DND-41 (cell line): ENCODE measurements around the gene SH2B3.

Source experiments
- ATAC-seq: fragments of 200-7000 bp; cut with Tn5 transposase; 3 replicates; pipeline ENCODE4 v1.9.1; 2021; ENCODE audit warnings: low read depth; ENCODE audit not compliant: insufficient read depth
- DNase-seq: peaks from one replicate; pipeline ENCODE4 v3.0.0-alpha.2; 2020
- H2AFZ ChIP-seq: 2 replicates; pipeline ENCODE4 v1.6.0; 2012; ENCODE audit warnings: low read depth, low read length
- H3K27ac ChIP-seq: 2 replicates; pipeline ENCODE4 v1.5.1; 2012; ENCODE audit warnings: low read length, inconsistent platforms
- H3K27me3 ChIP-seq: fragments of 200-600 bp; sonication (generic); 2 replicates; pipeline ENCODE4 v1.6.0; 2012; ENCODE audit warnings: low read length, mild to moderate bottlenecking, inconsistent platforms; ENCODE audit not compliant: insufficient read depth, poor library complexity
- H3K36me3 ChIP-seq: 2 replicates; pipeline ENCODE4 v1.5.1; 2012; ENCODE audit warnings: low read length, inconsistent platforms; ENCODE audit not compliant: insufficient read depth
- H3K4me1 ChIP-seq: 2 replicates; pipeline ENCODE4 v1.5.1; 2012; ENCODE audit warnings: mild to moderate bottlenecking, low read length; ENCODE audit not compliant: insufficient read depth
- H3K4me2 ChIP-seq: 2 replicates; pipeline ENCODE4 v1.6.0; 2012; ENCODE audit warnings: mild to moderate bottlenecking, moderate library complexity, low read length, inconsistent platforms; ENCODE audit not compliant: insufficient read depth
- H3K4me3 ChIP-seq, 2 experiments: fragments of 200-600 bp in 1 of 2; shearing (Covaris generic) in 1 of 2; 2 replicates each; pipeline ENCODE4 v1.5.1; 2012 to 2016; ENCODE audit warnings: inconsistent platforms in 2 of 2, low read length in 2 of 2, mild to moderate bottlenecking in 2 of 2, low read depth in 1 of 2, moderate library complexity in 1 of 2
- H3K79me2 ChIP-seq: 2 replicates; pipeline ENCODE4 v1.6.0; 2012; ENCODE audit warnings: low read length, inconsistent platforms; ENCODE audit not compliant: insufficient read depth
- H3K9ac ChIP-seq: 2 replicates; pipeline ENCODE4 v1.6.0; 2012; ENCODE audit warnings: low read depth, mild to moderate bottlenecking, inconsistent platforms, low read length, moderate library complexity
- H3K9me3 ChIP-seq: 2 replicates; pipeline ENCODE4 v1.5.1; 2012; ENCODE audit warnings: low read length, moderate library complexity, mild to moderate bottlenecking, inconsistent platforms; ENCODE audit not compliant: insufficient read depth, severe bottlenecking
- H4K20me1 ChIP-seq: 2 replicates; pipeline ENCODE4 v1.6.0; 2012; ENCODE audit warnings: low read length; ENCODE audit not compliant: insufficient read depth
- EZH2 ChIP-seq: IDR thresholded peaks from 3 replicates; pipeline ENCODE4 v1.6.1; 2012; ENCODE audit warnings: borderline replicate concordance, low read depth, mild to moderate bottlenecking, moderate library complexity, low read length, inconsistent platforms; ENCODE audit not compliant: severe bottlenecking

The SH2B3 gene

DNA sequence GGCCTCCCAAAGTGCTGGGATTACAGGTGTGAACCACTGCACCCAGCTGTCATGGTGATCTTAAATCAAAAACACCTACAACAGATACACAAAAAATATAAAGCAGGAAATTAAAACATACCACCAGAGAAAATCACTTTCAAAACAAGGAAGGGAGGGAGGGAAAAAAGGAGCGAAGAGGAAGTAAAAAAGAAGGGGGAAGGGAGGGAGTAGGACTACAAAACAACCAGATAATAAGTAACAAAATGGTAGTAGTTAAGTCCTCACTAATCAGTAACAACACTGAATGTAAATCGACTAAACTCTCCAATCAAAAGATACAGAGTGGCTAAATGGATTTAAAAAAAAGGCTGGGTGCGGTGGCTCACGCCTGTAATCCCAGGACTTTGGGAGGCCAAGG lies 89.0 kb downstream of the SH2B3 start:
- Histone ChIP-seq H4K20me1 (no peaks in the 10 kb centered on the region), H3K79me2 (no peaks in the 10 kb centered on the region), H3K4me3 (no peak overlapping the region), H3K4me1 (no peaks in the 10 kb centered on the region), H3K27ac (no peak overlapping the region), H3K36me3 (peaks cover 71% of the 10 kb centered on the region), H3K27me3 (no peaks in the 10 kb centered on the region), H3K9ac (no peak overlapping the region), H2AFZ (no peak overlapping the region), H3K4me2 (no peak overlapping the region), H3K9me3 (no peaks in the 10 kb centered on the region)
- ATAC-seq (no peak), DNase-seq (no peak)
- no peak for TF ChIP-seq EZH2
